ENCODE results near the gene GALNT9.

GALNT9 gene

GRCh38 chr12:132235116-132235820, 94.1 kb downstream of the GALNT9 start:
- ChIA-PET POLR2A (no interaction called here), CTCF (no interaction called here)

DNA sequence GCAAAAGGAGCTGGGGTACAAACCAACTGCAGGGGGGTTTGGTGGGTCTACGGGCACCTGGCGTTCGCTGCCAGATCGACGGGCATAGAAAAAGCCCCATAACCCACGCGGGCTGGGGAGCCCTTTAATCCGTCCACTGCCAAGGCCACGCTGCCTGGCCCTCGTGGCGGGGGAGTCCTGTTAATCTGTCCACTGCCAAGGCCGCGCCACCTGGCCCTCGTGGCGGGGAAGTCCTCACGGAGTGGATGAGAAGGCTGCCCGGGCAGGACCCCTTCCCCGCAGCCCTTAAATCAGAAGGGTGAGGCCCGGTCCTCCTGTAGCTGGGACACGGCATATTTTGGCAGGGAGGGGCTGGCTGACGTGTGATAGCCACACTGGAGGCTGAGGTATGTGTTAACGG, 99.0 kb downstream of the GALNT9 start:
- ChIA-PET CTCF (no interaction called here), POLR2A (no interaction called here)

More at GRCh38 chr12:132235116-132235820, 94.1 kb downstream of the GALNT9 start:
- no peak overlapping the region for H3K4me3 ChIP-seq (ENCODE audit: low read depth, low read length)
- TF ChIP-seq, protein P1, sequence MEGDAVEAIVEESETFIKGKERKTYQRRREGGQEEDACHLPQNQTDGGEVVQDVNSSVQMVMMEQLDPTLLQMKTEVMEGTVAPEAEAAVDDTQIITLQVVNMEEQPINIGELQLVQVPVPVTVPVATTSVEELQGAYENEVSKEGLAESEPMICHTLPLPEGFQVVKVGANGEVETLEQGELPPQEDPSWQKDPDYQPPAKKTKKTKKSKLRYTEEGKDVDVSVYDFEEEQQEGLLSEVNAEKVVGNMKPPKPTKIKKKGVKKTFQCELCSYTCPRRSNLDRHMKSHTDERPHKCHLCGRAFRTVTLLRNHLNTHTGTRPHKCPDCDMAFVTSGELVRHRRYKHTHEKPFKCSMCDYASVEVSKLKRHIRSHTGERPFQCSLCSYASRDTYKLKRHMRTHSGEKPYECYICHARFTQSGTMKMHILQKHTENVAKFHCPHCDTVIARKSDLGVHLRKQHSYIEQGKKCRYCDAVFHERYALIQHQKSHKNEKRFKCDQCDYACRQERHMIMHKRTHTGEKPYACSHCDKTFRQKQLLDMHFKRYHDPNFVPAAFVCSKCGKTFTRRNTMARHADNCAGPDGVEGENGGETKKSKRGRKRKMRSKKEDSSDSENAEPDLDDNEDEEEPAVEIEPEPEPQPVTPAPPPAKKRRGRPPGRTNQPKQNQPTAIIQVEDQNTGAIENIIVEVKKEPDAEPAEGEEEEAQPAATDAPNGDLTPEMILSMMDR (IDR thresholded peaks at IDR 0.05; ENCODE audit: insufficient read depth, low read length, missing control alignments) = no peak
- no peak for DNase-seq (ENCODE audit: low read depth, low spot score)

GRCh38 chr12:132229926-132230325, 99.5 kb downstream of the GALNT9 start:
- no peak overlapping the region for H3K4me3 ChIP-seq (ENCODE audit: low read depth, low read length)
- no peak for DNase-seq (ENCODE audit: low read depth, low spot score)
- ChIA-PET CTCF (no interaction called here), POLR2A (no interaction called here)
- TF ChIP-seq, protein P1 (IDR thresholded peaks at IDR 0.05; ENCODE audit: insufficient read depth, low read length, missing control alignments) = no peak

More for the DNA sequence above, 99.0 kb downstream of the GALNT9 start:
- H3K4me3 ChIP-seq (ENCODE audit: low read depth, low read length) = no peak overlapping the region
- TF ChIP-seq, protein P1 (IDR thresholded peaks at IDR 0.05; ENCODE audit: insufficient read depth, low read length, missing control alignments) = no peak
- no peak for DNase-seq (ENCODE audit: low read depth, low spot score)

DNA sequence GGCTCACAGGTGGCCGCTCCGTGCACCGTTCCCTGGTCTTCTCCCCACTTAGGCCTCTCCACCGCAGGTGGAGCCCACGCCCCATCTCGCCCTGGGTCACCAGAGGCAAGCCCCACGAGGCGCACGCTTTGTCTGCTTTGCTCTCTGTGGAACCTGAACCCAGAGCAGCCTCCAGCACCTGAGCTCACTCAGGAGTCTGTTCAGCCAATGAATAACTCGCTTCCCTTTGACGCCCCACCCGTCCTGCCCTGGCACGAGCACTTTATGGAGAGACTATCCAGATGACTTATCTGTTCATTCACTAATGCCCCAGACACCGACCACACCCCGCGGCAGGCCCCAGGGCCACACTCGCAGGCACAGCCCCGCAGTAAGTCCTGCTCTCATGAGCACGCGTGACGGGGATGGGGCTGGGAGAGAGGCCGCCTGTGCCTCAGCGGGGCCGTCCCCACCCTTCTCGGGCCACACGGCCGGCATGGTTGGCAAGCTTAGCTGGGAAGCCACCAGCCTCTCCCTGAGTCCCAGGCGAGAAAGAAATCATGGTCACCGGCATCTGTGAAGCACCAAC, 100.1 kb downstream of the GALNT9 start:
- ChIA-PET CTCF (no interaction called here), POLR2A (no interaction called here)
- no peak for DNase-seq (ENCODE audit: low read depth, low spot score)
- TF ChIP-seq, protein P1 (IDR thresholded peaks at IDR 0.05; ENCODE audit: insufficient read depth, low read length, missing control alignments) = no peak
- no peak overlapping the region for H3K4me3 ChIP-seq (ENCODE audit: low read depth, low read length)

DNA sequence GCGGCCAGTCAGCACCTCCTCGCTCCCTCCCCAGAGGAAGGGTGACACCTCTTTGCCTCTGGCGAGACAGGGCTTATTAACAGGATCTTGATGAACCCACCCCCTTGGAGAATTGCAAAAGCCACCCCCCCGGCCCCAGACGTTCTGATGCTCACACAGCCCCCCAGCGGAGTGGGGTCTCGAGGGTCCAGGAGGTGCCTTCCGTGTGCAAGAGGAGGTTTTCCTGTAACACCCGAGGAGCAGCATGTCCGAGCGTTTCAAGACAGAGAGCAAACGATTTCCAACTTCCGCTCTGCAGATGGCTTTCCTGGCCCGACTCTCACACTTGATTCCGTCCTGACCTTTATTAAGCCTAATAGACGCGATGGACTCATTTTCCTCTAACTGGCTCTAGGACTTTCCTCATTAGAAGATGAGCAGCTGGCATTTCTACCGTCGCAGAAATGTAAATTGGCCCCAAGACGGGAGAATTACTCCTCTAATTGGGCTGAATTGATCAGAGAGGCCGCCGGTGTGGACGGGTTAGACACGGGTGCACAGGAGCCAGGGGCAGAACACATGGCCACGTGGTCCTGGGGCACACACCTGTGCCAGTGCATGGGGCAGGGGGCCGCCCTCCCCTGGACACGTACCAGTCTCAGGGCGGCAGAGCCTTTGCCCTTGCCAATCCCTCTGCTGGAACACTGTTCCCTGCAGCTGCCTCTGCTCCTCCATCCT, 100.8 kb downstream of the GALNT9 start:
- no peak overlapping the region for H3K4me3 ChIP-seq (ENCODE audit: low read depth, low read length)
- TF ChIP-seq, protein P1 (IDR thresholded peaks at IDR 0.05; ENCODE audit: insufficient read depth, low read length, missing control alignments) = no peak
- POLR2A ChIA-PET = no interaction called here
- no peak for DNase-seq (ENCODE audit: low read depth, low spot score)
- CTCF ChIA-PET = no interaction called here

DNA sequence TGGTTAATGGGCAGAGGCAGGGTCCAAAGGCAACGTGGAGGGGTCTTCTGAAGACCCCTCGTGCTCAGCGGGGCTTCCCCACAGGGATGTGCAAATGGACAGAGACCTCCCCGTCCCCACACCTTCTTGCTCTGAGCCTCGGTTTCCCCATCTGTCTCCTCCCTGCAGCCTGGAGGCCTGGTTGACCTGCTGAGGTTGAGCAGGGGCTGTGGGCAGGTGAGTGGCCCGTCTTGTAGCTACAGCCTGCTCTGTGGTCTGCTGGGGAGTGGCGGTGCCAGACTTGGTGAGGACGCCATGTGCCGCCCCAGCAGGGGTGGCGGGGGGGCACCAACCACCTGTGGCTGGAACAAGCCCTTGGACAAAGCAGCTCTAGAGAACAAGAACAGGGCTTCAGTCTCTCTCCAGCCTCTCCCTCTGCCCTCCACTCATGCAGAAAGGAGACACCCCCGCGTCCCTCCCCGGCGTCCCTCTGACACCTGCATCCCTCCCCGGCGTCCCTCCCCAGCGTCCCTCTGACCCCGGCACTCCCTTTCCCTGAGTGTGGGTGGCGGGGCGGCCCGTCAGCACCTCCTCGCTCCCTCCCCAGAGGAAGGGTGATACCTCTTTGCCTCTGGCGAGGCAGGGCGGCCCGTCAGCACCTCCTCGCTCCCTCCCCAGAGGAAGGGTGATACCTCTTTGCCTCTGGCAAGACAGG, 101.5 kb downstream of the GALNT9 start:
- no peak for DNase-seq (ENCODE audit: low read depth, low spot score)
- ChIA-PET POLR2A (no interaction called here), CTCF (no interaction called here)
- H3K4me3 ChIP-seq (ENCODE audit: low read depth, low read length) = no peak overlapping the region
- TF ChIP-seq, protein P1 (IDR thresholded peaks at IDR 0.05; ENCODE audit: insufficient read depth, low read length, missing control alignments) = no peak

Data from AG04449 (cell line).